SU-DHL-6 (cell line): ENCODE results near the gene SFRP5.

Source experiments
- CTCF ChIP-seq: fragments of 200-600 bp; sonication (generic); IDR thresholded peaks from one replicate; pipeline ENCODE4 v1.5.1; 2017; ENCODE audit warnings: antibody characterized with exemption, mild to moderate bottlenecking, low read length, moderate library complexity; ENCODE audit not compliant: insufficient read depth, poor library complexity, severe bottlenecking
- EZH2phosphoT487 ChIP-seq: fragments of 200-600 bp; sonication (generic), shearing (Covaris generic); conservative IDR thresholded peaks from 2 replicates; pipeline ENCODE4 v1.6.1; 2018; ENCODE audit warnings: mild to moderate bottlenecking, antibody characterized with exemption, low read length, moderate library complexity, mixed read lengths

DNA sequence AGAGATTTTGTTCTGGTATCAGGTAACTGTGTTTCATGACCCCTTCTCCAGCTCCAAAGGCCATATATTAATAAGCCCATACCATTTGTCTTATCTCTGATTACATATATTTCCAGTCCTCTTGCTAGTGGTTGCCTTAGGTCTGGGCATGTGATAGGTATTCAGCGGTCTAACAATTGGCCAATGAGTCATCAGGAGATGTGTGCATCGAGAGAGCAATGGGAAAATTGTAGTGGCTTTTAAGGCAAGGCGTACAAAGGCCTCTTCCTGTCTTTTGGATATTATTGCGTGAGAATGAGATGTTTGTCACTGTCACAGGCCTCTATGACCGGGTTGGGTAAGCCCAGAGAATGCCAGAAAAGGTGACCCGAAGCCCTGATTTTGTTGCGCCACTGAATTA is 38.6 kb upstream of the SFRP5 start:
- TF ChIP-seq CTCF (no peak), EZH2phosphoT487 (no peak)
